ENCODE data around the gene LINGO1.

LINGO1 gene

GRCh38 chr15:77613814-77614213 lies 18.9 kb downstream of the LINGO1 start:
- DNase-seq, result no peak

DNA sequence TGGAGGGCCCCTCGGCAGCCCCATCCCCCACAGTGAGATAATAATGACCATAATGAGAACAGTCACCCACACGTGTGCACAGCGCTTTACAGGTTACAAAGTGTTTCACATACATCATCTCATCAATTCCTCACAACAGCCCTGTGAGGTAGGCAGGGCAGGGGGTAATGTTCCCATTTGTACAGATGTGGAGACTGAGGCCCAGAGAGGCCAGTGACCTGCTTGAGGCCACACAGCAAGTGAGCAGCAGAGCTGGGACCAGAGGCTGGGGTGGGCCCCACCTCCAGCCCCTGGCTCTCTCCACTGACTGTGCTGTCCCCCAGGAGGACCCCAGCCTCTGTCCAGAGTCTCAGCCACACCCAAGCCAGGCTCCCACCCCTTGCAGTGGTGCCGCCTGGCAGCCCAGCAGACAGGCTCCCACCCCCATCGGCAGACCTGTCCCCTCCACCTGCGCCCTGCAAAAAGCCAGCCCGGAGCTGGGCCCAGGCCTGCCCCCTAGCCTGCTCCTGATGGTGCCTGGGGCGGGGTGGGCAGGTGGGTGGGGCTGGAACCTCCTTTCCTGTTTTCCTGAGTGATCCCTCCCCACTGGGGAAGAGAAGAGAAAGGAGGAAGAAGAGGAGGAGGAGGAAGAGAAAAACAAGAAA lies 19.6 kb downstream of the LINGO1 start:
- no peak for DNase-seq

- DNase-seq, result no peak
Observed at GRCh38 chr15:77611767-77612166, 20.9 kb downstream of the LINGO1 start.

GRCh38 chr15:77610731-77611130 lies 22.0 kb downstream of the LINGO1 start:
- no peak for DNase-seq

GRCh38 chr15:77609558-77609957 lies 23.2 kb downstream of the LINGO1 start:
- no peak for DNase-seq

DNA sequence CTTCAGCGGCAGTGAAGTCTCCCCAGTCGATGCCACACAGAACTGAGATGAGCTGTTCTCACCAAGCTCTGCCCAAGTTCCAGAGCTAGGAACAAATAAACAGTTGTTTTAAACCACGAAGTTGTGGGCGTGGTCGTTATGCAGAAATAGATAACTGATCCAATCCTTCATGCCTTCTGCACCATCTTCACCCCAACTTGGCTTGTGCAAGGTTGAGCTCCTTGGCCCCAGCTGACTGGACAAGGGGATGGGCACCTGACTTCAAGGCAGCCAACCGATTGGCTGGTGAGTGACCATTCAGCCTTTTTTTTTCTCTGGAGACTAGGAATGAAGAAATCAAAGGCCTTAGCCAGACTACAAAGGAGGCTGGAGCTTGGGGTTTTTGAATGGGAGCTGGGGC lies 23.9 kb downstream of the LINGO1 start:
- DNase-seq, result no peak

GRCh38 chr15:77607894-77608261 lies 24.8 kb downstream of the LINGO1 start:
- DNase-seq, result peak; percentile 28

DNA sequence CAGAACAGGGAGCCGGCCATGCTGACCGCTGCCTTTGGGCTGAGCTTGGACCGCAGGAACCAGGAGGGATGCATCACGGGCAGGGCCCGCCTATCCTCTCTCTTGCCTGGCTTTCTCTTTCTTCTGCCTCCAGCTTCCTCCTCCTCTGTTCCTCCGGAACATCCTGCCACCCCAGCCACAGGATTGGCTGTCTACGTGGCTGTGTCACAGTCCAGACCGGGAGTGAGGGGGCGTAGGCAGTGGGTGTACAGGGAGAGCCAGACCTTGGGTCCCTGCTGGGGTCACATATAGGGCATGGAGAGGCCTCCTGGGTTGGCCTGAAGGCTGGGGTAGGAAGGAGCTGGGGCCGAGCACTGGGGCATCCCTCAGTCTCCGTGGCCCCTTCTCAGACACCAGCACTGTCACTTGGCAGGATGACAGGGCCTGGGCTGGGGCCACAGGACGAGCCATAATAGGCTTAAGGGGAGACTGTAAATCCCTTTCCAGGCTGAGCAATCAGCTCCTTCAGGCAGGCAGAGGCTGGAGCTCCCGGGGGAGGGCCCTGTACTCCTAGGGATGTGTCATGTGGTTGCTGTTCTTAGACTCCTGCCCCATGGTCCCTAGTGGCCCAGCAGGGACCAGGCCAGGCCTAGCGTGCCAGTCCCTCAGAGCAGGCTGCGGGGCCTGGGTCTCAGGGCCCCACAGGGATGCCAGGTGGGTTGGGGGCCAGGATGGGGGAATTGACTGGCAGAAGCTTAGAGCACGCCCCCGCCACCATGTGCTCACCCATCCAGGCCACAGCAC lies 25.4 kb downstream of the LINGO1 start:
- DNase-seq, result no peak

- no peak for DNase-seq
Observed at GRCh38 chr15:77606142-77607034, 26.3 kb downstream of the LINGO1 start.

DNA sequence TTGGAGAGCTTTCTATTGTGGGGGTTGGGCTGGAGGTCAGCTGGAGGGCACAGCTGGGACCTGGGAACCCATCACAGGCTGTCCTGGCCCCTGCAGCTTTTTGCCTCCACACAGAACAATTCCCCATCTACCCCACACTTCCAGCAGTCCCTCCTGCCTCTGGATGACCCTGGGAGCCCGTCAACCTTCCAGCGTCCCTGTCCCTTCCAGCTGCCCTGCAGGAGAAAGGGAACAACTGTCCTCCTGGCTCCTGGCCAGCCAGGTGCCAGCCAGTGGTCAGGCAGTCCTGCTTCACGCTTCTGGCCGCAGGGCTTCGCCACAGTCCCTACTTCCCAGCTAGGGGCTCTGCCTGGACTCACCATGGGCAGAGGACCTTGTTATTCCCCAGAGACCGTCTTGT lies 27.2 kb downstream of the LINGO1 start:
- no peak for DNase-seq

GRCh38 chr15:77604973-77605372 lies 27.7 kb downstream of the LINGO1 start:
- no peak for DNase-seq

DNA sequence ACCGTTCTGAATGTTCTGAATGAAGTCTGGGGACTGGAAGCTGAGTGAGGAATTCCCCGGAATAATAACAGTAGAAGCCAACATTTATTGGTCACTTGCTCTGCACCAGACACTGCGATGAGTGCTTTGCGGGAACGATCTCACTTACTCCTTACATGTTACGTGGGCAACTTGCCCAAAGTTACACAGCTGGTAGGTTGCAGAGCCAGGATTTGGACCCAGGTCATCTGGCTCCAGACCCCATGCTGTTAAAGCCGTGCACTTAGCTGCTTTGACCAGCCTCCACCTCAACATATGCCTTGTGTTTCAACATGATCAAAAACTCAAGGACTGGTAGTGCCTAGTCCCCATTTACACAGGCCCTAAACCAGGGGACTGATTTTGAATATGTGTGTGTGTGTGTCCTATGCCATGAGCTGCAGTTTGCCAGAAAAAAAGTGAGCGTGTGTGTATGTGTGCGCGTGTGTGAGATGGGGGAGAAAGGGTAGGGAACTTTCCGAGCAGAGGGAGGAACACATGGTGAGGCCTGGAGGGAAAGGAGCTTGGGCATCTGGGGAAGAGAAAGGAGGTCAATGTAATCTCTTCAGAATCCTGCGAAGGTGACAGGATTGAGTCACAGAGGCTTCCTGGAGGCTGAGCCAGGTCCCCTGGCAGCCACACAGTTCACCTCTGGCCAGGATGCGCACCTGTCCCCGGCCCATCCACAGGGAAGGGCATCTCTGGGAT lies 28.9 kb downstream of the LINGO1 start:
- no peak for DNase-seq

DNA sequence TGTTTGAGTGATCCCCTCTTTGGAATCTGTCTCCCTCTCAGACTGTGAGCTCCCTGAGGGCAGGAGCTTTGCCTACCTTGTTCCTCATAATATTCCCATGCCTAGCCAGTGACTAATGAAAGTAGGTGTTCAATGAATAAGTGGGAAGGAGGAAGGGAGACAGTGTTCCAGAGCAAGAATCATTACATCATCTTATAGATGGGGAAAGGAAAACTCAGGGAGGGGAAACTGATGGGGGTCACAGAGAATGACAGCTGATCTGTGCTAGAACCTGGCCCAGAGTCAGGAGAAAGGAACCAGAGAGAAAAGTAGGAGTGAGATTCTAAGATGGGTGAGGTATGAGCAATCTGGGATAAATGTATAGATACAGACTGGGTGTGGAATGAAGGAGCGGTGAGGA lies 29.9 kb downstream of the LINGO1 start:
- no peak for DNase-seq

- DNase-seq, result no peak
Observed at GRCh38 chr15:77599899-77600298, 32.8 kb downstream of the LINGO1 start.

DNA sequence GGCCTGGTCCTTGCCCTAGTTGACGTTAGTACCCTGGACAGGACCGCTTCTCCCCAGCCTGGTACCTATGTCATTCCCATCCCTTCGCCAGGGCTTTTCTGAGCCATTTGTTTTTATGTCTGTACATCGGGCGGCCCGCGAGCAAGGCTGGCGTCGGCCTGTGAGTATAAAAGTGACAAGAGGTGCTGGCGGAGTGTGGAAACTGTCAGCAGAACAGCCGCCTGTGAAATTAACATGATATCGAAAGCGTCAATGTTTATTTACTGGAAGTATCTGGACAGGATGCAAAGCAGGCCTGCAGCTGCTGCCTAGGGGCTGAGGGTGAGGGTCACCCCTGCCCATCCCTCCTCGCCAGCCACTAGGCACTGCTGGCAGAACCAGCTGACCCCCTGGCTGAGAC lies 33.4 kb downstream of the LINGO1 start:
- DNase-seq, result no peak

- no peak for DNase-seq
Observed at GRCh38 chr15:77598644-77599043, 34.1 kb downstream of the LINGO1 start.

DNA sequence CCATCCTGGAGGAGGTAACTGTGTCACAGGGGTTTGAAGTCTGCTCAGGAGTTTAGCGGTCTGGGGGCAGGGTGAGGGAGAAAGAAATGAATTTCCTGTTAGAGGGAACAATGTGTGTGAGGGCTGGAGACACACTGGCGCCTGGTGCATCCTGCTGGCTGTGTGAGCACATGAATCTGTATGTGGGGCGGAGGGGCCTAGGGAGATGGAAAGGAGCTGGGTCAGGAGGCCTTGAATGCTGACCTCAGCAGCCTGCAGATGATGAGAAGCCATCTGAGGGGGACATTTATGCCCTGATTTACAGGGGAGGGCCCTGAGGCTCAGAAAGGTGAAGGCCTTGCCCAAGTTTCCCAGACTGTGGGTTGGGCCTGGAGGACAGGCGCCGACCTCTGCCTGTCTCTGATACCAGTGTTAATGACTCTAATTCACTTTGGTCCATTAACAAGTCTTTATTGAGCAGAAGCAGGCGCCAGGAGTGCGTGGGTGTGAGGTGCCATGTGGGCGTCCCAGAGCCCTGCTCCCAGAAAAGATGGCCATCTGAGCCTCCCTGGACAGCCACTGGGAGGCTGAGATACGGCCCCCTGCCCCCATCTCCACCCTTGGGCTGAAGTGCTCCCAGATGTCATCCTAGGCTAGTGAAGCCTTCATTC lies 34.8 kb downstream of the LINGO1 start:
- DNase-seq, result no peak

DNA sequence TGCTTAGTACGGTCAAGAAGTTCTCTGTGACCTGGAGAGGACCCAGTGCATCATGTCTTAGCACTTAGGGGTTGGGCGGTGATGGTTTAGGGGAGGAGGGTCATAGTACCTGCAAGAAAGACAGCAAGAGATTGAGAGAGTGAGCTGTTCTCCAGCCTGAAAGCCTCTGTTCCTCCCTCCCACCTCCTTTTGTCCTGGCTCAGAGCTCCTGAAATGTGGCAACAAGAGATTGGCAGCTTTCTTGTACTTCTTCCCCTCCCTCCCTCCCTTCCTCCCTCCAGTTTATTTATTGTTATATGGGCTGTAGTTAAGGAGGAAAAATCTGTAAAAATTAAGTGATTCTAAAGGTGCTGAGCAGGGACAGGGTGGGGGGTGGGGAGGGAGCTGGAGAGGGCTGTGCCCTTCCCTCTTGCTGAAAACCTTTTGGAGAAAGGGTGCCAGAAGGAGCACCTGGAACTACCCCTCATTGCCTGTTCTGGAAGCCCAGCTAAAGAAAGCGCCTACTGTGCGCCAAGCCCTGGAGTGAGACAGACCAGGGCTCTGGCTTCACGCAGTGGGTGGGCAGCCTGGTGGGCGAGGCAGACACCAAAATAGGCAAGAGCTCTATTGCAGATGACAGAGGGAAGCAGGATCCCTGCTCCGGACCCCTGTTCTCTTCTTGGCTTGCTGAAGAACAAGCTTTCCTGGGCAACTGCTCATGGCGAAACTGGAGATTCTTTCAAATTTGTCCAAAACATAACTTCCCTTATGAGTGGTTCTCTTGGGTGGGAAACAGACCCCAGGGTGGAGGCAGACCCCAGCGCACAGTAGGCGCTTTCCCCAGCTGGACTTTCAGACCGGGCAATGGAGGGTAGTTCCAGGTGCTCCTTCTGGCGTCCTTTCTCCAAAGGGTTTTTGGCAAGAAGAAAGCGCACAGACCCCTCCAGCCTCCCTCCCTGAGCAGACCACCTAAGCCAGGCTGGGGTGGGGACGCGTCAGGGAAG lies 35.6 kb downstream of the LINGO1 start:
- DNase-seq, result no peak

DNA sequence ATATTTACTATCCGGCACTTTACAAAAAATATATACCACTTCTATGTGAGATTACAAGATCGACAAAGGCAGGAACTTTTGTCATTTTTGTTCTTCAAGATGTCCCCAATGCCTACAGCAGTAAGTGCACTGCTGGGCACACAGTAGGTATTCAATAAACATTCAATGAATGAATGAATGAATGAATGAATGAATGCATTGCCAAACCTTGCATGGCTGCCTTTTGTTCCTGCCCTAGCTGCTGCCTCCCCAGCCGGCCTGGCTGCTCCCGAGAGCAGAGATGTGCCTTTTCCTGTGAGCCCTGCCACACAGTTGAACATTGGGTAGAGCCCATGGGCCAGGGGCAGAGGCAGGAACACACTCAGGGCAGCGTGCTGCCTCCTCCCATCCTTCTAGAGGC lies 37.5 kb downstream of the LINGO1 start:
- DNase-seq, result no peak

- no peak for DNase-seq
Observed at GRCh38 chr15:77592758-77593157, 40.0 kb downstream of the LINGO1 start.

GRCh38 chr15:77591968-77592613 lies 40.6 kb downstream of the LINGO1 start:
- no peak for DNase-seq
